Thyroid gland (tissue), 4 donors: ENCODE results near the gene TMPRSS13.

Experiments used
- CTCF ChIP-seq, 6 experiments: fragments of 200-600 bp in 3 of 6; fragments of 450-650 bp in 3 of 6; sonication (generic) in 3 of 6; IDR thresholded peaks; one replicate each; pipeline ENCODE4 v1.5.1; 2016 to 2019; ENCODE audit warnings: antibody characterized with exemption in 6 of 6, mild to moderate bottlenecking in 2 of 6, inconsistent platforms in 1 of 6, moderate library complexity in 1 of 6
- POLR2A ChIP-seq, 2 donors: fragments of 450-650 bp; IDR thresholded peaks; one replicate each; pipeline ENCODE4 v1.6.1; 2017; ENCODE audit warnings: antibody characterized with exemption in 2 of 2, mild to moderate bottlenecking in 2 of 2, moderate library complexity in 1 of 2

GRCh38 chr11:117862753-117863152, 66.4 kb downstream of the TMPRSS13 start:
- no peak for TF ChIP-seq CTCF (IDR thresholded peaks at IDR 0.05)
- TF ChIP-seq POLR2A (IDR thresholded peaks at IDR 0.05) = no peak
